Adrenal gland (tissue), 12 donors: ENCODE measurements around the gene PCDH9. TPM values are rescaled to one million over a fixed set of nuclear protein-coding genes. Genes with fewer than 3 reads are reported as not detected.

Experiments
- DNase-seq, 7 donors: peaks; one replicate each; pipeline ENCODE4 v3.0.0-alpha.2; 2019 to 2020
- H3K27ac ChIP-seq, 5 donors: fragments of 200-600 bp; sonication (generic) in 4 of 5; 1 replicate in 3 of 5; 2 replicates in 2 of 5; pipeline versions ENCODE4 v1.5.1 to v1.8.0; 2016 to 2020; ENCODE audit warnings: mild to moderate bottlenecking in 1 of 5
- H3K27me3 ChIP-seq: fragments of 200-600 bp; 2 replicates; pipeline ENCODE4 v1.8.0; 2021
- H3K36me3 ChIP-seq, 2 donors: fragments of 200-600 bp; replicated peaks in 1 of 2; 1 replicate in 1 of 2; 2 replicates in 1 of 2; pipeline versions ENCODE4 v1.5.1 to v1.8.0; 2018 to 2022
- H3K4me1 ChIP-seq, 2 donors: fragments of 200-600 bp; replicated peaks in 1 of 2; 1 replicate in 1 of 2; 2 replicates in 1 of 2; pipeline versions ENCODE4 v1.5.1 to v1.8.0; 2018 to 2021
- H3K4me3 ChIP-seq, 4 donors: fragments of 200-600 bp; sonication (generic) in 3 of 4; one replicate each; pipeline ENCODE4 v1.5.1; 2016 to 2018
- H3K9me3 ChIP-seq, 3 donors: fragments of 200-600 bp; sonication (generic) in 1 of 3; replicated peaks in 1 of 3; 1 replicate in 2 of 3; 2 replicates in 1 of 3; pipeline versions ENCODE4 v1.5.1 to v1.8.0; 2016 to 2021
- POLR2A ChIP-seq, 2 donors: fragments of 450-650 bp; IDR thresholded peaks; one replicate each; pipeline ENCODE4 v1.6.1; 2017; ENCODE audit warnings: antibody characterized with exemption in 2 of 2, mild to moderate bottlenecking in 2 of 2, moderate library complexity in 1 of 2
- WGBS, 4 donors: extraction: QIAGEN DNeasy Blood & Tissue Kit in 2 of 4; methylation state at CpG; one replicate each; pipeline versions ENCODE4 v1.1.5 to v1.1.7; 2013 to 2017; 5-methylcytosine and 5-hydroxymethylcytosine counted together
- intact Hi-C, 2 donors: fragments of 100-400 bp; cut with DNase I; formaldehyde crosslinking; loops; one replicate each; pipeline versions ENCODE4 v1.14.1 to v1.15.0; 2022 to 2023
- polyA plus RNA-seq, 3 donors: library from polyadenylated mRNA; stranded (reverse); fragments of 200-250 nt in 2 of 3; fragments of 350-450 nt in 1 of 3; fragmentation: Illumina TruSeq in 1 of 3; extraction: RNeasy Lipid Tissue Mini Kit (QIAGEN cat#74804) in 1 of 3; gene quantifications; one replicate each; pipeline ENCODE4 v1.2.3, GENCODE V29; 2013 to 2014
- total RNA-seq, 9 donors: library from RNA; depleted of rRNA in 4 of 9; stranded (reverse); fragments of >200 nt in 4 of 9; fragments of 120-200 nt in 1 of 9; fragmentation: NEBNext Ultra II Directional in 1 of 9; extraction: Animal tissue kit (Norgen Biotek cat#: 25700) in 1 of 9; gene quantifications; one replicate each; pipeline versions ENCODE4 v1.1.0 to v1.2.4, GENCODE V29; 2013 to 2023
- TF ChIP-seq, protein P1 (sequence below), 6 experiments: fragments of 450-650 bp in 4 of 6; fragments of 200-600 bp in 2 of 6; sonication (generic) in 1 of 6; IDR thresholded peaks; 1 replicate in 5 of 6; 2 replicates in 1 of 6; pipeline versions ENCODE4 v1.5.1 to v1.8.0; 2016 to 2021; ENCODE audit warnings: antibody characterized with exemption in 6 of 6, mild to moderate bottlenecking in 2 of 6, moderate library complexity in 1 of 6
- donor health status: healthy with polysubstance abuse.
- donor health status: Bipolar disorder and iron deficiency.
- donor health status: DM: yes; HTN: yes; CAD: no.
- donor health status: DM: no; HTN: no; CAD: no.
- donor health status: DM: no; HTN: no; CAD: no.
- donor health status: DM: yes; HTN: yes; CAD: no.

PCDH9 gene
- total and polyA plus RNA-seq, 12 donors = 0.71 to 10.9 (median 3.6) TPM

DNA sequence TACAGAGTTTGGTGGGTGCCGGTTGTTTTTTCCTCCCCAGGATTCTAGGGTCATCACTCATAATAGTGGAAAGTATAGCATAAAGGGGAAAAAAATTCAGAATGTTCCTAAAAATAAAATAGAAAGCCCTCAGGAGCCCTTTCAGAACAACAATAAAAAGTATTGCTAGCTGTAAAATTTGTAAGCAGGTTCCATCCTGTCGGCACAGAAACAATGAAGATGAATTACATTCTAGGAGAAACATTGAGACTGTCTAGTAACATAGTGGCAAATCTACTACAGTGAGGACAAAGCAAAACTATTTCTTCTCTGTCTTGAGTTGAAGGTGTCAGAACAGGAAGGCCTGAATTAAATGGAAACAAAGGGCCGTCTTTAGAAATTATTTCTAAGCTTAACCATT, 870.7 kb downstream of the PCDH9 start:
- no peak overlapping the region for H3K4me3 ChIP-seq
- no peaks in the 10 kb centered on the region for H3K4me1 ChIP-seq
- no peak for TF ChIP-seq POLR2A (IDR thresholded peaks at IDR 0.05)
- TF ChIP-seq, protein P1, sequence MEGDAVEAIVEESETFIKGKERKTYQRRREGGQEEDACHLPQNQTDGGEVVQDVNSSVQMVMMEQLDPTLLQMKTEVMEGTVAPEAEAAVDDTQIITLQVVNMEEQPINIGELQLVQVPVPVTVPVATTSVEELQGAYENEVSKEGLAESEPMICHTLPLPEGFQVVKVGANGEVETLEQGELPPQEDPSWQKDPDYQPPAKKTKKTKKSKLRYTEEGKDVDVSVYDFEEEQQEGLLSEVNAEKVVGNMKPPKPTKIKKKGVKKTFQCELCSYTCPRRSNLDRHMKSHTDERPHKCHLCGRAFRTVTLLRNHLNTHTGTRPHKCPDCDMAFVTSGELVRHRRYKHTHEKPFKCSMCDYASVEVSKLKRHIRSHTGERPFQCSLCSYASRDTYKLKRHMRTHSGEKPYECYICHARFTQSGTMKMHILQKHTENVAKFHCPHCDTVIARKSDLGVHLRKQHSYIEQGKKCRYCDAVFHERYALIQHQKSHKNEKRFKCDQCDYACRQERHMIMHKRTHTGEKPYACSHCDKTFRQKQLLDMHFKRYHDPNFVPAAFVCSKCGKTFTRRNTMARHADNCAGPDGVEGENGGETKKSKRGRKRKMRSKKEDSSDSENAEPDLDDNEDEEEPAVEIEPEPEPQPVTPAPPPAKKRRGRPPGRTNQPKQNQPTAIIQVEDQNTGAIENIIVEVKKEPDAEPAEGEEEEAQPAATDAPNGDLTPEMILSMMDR (IDR thresholded peaks at IDR 0.05) = no peak
- no peaks in the 10 kb centered on the region for H3K9me3 ChIP-seq
- H3K27ac ChIP-seq = no peak overlapping the region
- intact Hi-C loops = no loop called here
- DNase-seq = no peak
- H3K27me3 ChIP-seq = no peaks in the 10 kb centered on the region
- 72 to 85% (median 78%) methylated on average over 3 of the region's 3 CpGs for WGBS, 4 donors
- no peaks in the 10 kb centered on the region for H3K36me3 ChIP-seq

DNA sequence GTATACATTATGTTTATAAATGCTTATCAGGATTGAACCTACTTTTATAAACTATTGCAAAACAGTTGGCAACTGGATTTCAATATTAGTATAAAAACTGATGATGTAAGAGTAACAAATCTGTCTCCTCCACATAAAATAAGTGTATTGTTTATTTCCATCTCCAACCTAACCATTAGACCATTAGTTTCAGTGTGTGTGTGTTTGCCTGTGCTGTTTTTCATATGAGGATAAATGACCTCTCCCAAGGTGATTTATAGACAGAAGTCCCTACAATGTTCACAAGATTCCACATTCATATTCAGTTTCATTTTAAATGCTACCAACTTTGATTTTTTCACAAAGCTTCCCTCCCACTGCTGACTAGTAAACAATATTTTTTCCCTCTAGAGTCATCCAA, 871.6 kb downstream of the PCDH9 start:
- Histone ChIP-seq H3K36me3 (no peaks in the 10 kb centered on the region), H3K9me3 (no peaks in the 10 kb centered on the region), H3K27me3 (no peaks in the 10 kb centered on the region), H3K4me1 (no peaks in the 10 kb centered on the region), H3K4me3 (no peak overlapping the region), H3K27ac (no peak overlapping the region)
- DNase-seq = no peak
- TF ChIP-seq POLR2A (IDR thresholded peaks at IDR 0.05) = no peak
- TF ChIP-seq, protein P1 (IDR thresholded peaks at IDR 0.05) = no peak
- intact Hi-C loops = no loop called here

DNA sequence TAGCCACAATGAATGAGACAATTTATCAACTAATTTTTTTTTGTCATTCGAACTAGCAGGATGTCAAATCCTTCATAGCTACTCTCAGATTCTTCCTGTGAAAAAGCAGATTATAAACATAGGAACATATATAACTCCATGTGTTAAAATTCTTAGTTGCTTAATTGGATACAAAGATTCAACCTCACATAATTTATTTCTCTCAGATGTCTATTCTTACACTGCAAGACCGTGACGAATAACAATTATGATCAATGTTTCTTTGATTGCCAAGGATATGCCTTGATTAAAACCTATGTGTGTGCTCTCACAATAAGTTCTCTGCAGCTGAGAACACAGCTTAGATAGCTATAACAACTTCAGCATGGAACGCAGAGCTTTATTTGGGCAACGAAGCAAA, 872.7 kb downstream of the PCDH9 start:
- H3K27me3 ChIP-seq = no peaks in the 10 kb centered on the region
- DNase-seq = no peak
- no peaks in the 10 kb centered on the region for H3K9me3 ChIP-seq
- H3K36me3 ChIP-seq = no peaks in the 10 kb centered on the region
- 83 to 89% (median 85%) methylated on average over 5 of the region's 5 CpGs for WGBS, 4 donors
- H3K27ac ChIP-seq = no peak overlapping the region
- H3K4me1 ChIP-seq = no peaks in the 10 kb centered on the region
- no peak overlapping the region for H3K4me3 ChIP-seq
- intact Hi-C loops = no loop called here
- TF ChIP-seq, protein P1 (IDR thresholded peaks at IDR 0.05) = no peak
- no peak for TF ChIP-seq POLR2A (IDR thresholded peaks at IDR 0.05)

DNA sequence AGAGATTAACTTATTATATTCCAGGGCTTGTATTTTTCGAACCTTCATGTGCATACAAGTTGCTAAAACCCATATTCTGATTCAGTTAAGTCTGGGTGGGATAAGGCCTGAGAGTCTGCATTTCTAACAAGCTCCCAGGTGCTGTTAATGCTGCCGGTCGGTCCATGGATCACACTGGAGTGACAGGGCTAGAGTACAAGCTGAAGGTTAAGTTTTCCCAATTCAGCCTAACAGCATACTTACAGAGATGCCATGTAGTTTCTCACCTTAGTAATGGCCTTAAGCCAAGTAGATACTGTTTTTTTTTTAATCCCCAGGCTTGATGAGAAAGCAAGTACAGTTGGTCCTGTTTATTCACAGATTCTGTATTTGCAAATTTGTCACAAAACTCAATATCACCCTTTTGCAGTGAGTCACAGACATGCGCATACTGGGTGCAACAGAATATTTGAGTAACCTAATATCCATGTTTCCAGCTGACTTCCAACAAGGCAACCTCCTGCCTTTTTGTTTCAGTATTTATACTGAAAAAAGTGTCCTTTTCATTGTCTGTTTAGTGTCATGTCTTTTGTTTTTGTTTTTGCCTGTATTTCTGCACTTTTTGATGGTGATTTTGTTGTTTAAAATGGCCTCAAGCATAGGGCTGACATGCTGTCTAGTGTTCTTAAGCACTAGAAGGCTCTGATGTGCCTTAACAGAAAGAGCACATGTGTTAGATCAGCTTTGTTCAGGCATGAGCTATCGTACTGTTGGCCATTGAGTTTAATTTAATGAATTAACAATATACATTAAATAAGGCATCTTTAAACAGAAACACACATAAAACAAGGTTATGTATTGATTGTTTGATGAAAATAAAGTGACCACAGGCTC, 875.0 kb downstream of the PCDH9 start:
- intact Hi-C loops = no loop called here
- no peak for DNase-seq
- Histone ChIP-seq H3K36me3 (no peaks in the 10 kb centered on the region), H3K27me3 (no peaks in the 10 kb centered on the region), H3K4me1 (no peaks in the 10 kb centered on the region), H3K9me3 (no peaks in the 10 kb centered on the region), H3K27ac (no peak overlapping the region), H3K4me3 (no peak overlapping the region)
- 88 to 96% (median 91%) methylated on average over 5 of the region's 5 CpGs for WGBS, 4 donors
- no peak for TF ChIP-seq POLR2A (IDR thresholded peaks at IDR 0.05)
- TF ChIP-seq, protein P1 (IDR thresholded peaks at IDR 0.05) = no peak
